HEK293 (cell line): ENCODE measurements around the gene NANS.
"Not testable (repeated sequence)": the region's sequence is repeated elsewhere in the genome, so short reads cannot be mapped to it uniquely, and the experiment has no call there.

Experiments used
- CTCF ChIP-seq: fragments of 450-650 bp; formaldehyde crosslinking; IDR thresholded peaks from 2 replicates; pipeline ENCODE4 v1.5.1; 2016; ENCODE audit warnings: missing biosample characterization, missing genetic modification characterization
- FEZF1 ChIP-seq: fragments of 450-650 bp; formaldehyde crosslinking; IDR thresholded peaks from 2 replicates; pipeline ENCODE4 v1.5.1; 2016; ENCODE audit warnings: missing biosample characterization, missing genetic modification characterization
- PBX3 ChIP-seq: sonication (generic); formaldehyde crosslinking; IDR thresholded peaks from 2 replicates; pipeline ENCODE4 v1.8.1; 2022; ENCODE audit warnings: mild to moderate bottlenecking, moderate library complexity, missing genetic modification reagents
- ZBTB20 ChIP-seq: fragments of 450-650 bp; formaldehyde crosslinking; IDR thresholded peaks from 2 replicates; pipeline ENCODE4 v1.5.1; 2016; ENCODE audit warnings: missing biosample characterization, missing genetic modification characterization
- ZFP3 ChIP-seq: fragments of 450-650 bp; formaldehyde crosslinking; IDR thresholded peaks from 2 replicates; pipeline ENCODE4 v1.5.1; 2016; ENCODE audit warnings: low read depth, missing biosample characterization, missing genetic modification characterization
- ZNF274 ChIP-seq, 2 experiments: fragments of 200-500 bp in 1 of 2; fragments of 450-650 bp in 1 of 2; sonication (Bioruptor generic) in 1 of 2; formaldehyde crosslinking in 1 of 2; IDR thresholded peaks; 2 replicates each; pipeline versions ENCODE4 v1.5.1 to v1.6.1; 2014 to 2016; ENCODE audit warnings: borderline replicate concordance in 1 of 2, inconsistent platforms in 1 of 2, low read length in 1 of 2, missing biosample characterization in 1 of 2, missing genetic modification characterization in 1 of 2
- ZNF391 ChIP-seq: fragments of 450-650 bp; formaldehyde crosslinking; IDR thresholded peaks from 2 replicates; pipeline ENCODE4 v1.5.1; 2016; ENCODE audit warnings: low read depth, missing biosample characterization, missing genetic modification characterization, borderline replicate concordance
- ZNF677 ChIP-seq: fragments of 450-650 bp; IDR thresholded peaks from 2 replicates; pipeline ENCODE4 v1.5.0; 2018; ENCODE audit warnings: missing biosample characterization, mild to moderate bottlenecking, missing genetic modification characterization, moderate library complexity
- ZNF747 ChIP-seq: fragments of 450-650 bp; formaldehyde crosslinking; IDR thresholded peaks from 2 replicates; pipeline ENCODE4 v1.5.1; 2016; ENCODE audit warnings: missing biosample characterization, missing genetic modification characterization

GRCh38 chr9:98076514-98076890 lies 20.0 kb downstream of the NANS start:
- TF ChIP-seq ZBTB20 (tag by site-specific recombination); ZNF677 (tag by site-specific recombination); ZNF747 (tag by site-specific recombination); PBX3 (CRISPR knock-in tag); FEZF1 (tag by site-specific recombination); ZNF391 (tag by site-specific recombination); ZFP3 (tag by site-specific recombination); ZNF274 (IDR thresholded peaks at IDR 0.05; ENCODE audit: low read length); ZNF274 (tag by site-specific recombination; IDR thresholded peaks at IDR 0.05; ENCODE audit: borderline replicate concordance); CTCF (tag by site-specific recombination): not testable (repeated sequence)
